Activated CD8-positive, alpha-beta memory T cell treated with anti-CD3 and anti-CD28 coated beads for 36 hours (primary cell): Measurements from ENCODE around the gene SNCB. TPM values are rescaled to one million over a fixed set of nuclear protein-coding genes. Genes with fewer than 3 reads are reported as not detected.
"Not testable (repeated sequence)": the region's sequence is repeated elsewhere in the genome, so short reads cannot be mapped to it uniquely, and the experiment has no call there.

Source experiments
- CTCF ChIA-PET: fragments of 350-600 bp; sonication (Branson Sonifier 250); formaldehyde crosslinking; loops from one replicate; lab custom pipeline; 2021; ENCODE audit warnings: antibody characterized with exemption; lab: Charles Lee
- POLR2A ChIA-PET: fragments of 350-600 bp; sonication (Branson Sonifier 250); formaldehyde crosslinking; loops from one replicate; lab custom pipeline; 2021; ENCODE audit warnings: antibody characterized with exemption; lab: Charles Lee
- total RNA-seq, 2 experiments: library from RNA; stranded (reverse); gene quantifications; one replicate each; pipeline ENCODE4 v1.2.3, GENCODE V29; 2021

SNCB gene
- total RNA-seq, 2 experiments from 2014 or later, result not detected

GRCh38 chr5:176616511-176616910 lies 13.8 kb downstream of the SNCB start:
- ChIA-PET CTCF (interaction anchor here (1.5 kb wide), 1 partner anchor 14 kb away, joined by 4 read pairs; the partner anchor contains the start of genes EIF4E1B and SNCB), POLR2A (no interaction called here)

DNA sequence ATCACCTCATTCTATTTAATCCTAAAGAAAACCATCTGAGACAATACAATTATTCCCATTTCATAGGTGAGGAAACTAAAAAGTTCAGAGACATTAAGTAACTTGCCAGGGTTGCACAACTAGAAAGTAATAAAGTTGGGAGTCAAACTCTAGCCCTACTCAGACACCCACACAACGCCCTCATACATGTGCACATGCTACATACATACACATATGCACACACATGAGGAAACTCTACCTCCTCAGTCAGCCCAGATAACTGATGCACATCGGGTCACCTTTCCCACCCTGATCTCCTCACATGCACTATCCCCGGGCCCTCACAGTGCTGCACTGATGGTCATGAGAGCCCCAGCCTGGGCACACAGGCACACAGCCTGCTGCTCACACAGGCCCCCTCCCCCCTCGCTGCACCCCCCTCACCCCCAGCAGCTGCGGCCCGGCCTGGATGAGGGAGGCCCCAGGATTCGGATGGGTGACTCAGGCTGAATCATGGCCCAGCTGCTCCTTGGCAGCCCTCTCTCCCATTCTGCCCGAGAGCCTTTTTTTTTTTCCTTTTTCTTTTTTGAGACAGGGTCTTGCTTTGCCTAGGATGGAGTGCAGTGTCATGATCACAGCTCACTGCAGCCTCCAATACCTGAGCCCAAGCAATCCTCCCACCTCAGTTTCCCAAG lies 15.4 kb downstream of the SNCB start:
- CTCF ChIA-PET, result no interaction called here
- POLR2A ChIA-PET, result no interaction called here

DNA sequence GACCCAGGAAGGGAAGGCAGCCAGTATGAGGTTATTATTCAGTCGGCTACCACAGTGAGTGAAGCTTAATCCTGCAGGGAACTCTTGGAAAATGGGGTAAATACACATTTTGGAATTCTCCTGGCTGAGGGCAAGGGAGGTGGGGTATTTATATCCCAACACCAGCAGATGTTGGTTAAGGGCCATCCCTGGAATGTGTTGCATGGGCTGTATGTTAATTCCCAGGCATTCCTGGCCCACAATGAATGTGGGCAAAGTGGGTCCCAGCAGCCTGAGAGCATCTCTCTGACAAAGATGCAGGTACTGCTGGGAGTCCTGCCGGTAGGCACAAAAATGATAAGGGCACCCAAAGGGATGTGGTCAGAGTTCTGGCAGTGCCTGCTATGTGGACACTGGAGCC lies 17.5 kb downstream of the SNCB start:
- POLR2A ChIA-PET, result no interaction called here
- CTCF ChIA-PET, result interaction anchor here (0.6 to 1.1 kb wide), 2 partner anchors 42 to 45 kb away, joined by 3 read pairs; no protein-coding TSS in a partner anchor

DNA sequence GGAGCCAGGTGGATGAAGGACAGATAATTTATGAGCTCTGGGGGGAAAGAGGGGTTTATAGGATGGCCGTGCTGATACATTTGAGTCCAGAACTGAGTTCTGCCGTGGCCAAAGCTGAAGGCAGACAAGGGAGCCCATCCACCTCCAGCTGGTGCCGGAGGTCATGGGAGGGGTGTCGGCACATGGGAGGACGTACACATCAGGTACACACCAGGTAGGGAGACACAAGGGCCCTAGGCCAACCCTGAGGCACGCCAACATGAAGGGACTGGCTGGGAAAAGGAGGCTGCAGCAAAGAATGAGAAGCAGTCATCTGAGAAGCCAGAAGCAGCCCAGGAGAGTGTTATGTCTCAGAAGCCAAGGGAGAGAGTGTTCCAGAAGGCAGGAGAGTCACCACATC lies 18.3 kb downstream of the SNCB start:
- POLR2A ChIA-PET, result no interaction called here
- CTCF ChIA-PET, result interaction anchor here (0.7 to 1.0 kb wide), 2 partner anchors 197 to 1070 kb away, joined by 3 read pairs; no protein-coding TSS in a partner anchor

DNA sequence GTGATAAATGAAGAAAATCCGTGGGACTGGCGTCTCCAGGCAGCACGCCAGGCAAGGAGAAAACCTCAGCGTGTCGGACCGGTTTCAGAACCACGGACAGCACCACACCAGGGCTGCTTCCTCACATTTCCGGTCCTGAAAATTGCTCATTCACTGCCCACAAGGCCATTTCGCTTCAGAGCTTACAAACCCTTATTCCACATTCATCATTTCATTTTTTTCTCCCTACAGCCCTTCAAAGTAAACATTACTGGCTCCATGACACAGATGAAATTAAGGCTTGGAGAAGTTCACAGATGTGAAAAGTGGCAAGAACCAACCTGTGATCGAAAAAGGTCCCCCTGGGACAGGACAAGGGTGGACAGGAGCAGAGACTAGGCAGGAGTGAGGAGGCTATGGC lies 18.9 kb downstream of the SNCB start:
- ChIA-PET CTCF (interaction anchor here (0.7 to 1.0 kb wide), 2 partner anchors 198 to 1070 kb away, joined by 3 read pairs; no protein-coding TSS in a partner anchor), POLR2A (no interaction called here)

- POLR2A ChIA-PET, result interaction anchor here (1.3 kb wide), 1 partner anchor 36 kb away, joined by 3 read pairs; no protein-coding TSS in a partner anchor
- CTCF ChIA-PET, result interaction anchor here (1.0 kb wide), 1 partner anchor 36 kb away, joined by 4 read pairs; no protein-coding TSS in a partner anchor
Measured at GRCh38 chr5:176610435-176610773, 19.9 kb downstream of the SNCB start.

GRCh38 chr5:176609724-176610434 lies 20.5 kb downstream of the SNCB start, which contains the start of gene GPRIN1:
Gene GPRIN1, minus strand, starts transcription at chr5:176610156. Its CDS starts 10,322 bp downstream, at chr5:176599834.
- ChIA-PET POLR2A (interaction anchor here (1.3 kb wide), 1 partner anchor 37 kb away, joined by 3 read pairs; no protein-coding TSS in a partner anchor), CTCF (interaction anchor here (1.0 kb wide), 1 partner anchor 37 kb away, joined by 4 read pairs; no protein-coding TSS in a partner anchor)

GRCh38 chr5:176608937-176609723 lies 21.2 kb downstream of the SNCB start:
- ChIA-PET CTCF (no interaction called here), POLR2A (interaction anchor here (1.3 kb wide), 1 partner anchor 37 kb away, joined by 3 read pairs; no protein-coding TSS in a partner anchor)

DNA sequence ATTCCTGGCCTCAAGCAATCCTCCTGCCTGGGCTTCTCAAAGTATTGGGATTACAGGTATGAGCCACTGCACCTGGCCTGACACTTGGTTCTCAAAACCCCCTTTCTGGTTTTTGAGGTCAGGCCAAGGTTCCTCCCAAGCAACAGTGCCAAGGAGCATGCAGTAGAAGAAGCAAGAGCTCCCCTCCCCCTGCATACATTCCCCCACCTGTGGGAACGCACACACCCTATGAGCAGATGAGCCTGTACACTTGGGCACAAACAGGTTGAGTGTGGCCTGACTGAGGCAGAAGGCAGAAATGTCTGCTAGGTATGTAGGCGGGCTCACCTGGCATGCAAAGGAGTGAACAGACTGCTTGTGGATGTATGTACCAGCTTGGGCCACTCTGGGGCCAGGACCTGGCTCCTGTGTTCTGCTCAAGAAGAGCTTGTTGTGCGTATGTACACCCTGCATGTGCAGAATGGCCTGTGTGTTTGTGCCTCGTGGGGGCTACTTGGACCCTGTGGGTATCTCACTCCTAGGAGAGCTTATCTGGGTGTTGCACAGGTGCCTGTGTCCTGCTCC lies 22.1 kb downstream of the SNCB start:
- ChIA-PET POLR2A (no interaction called here), CTCF (interaction anchor here (1.1 to 1.2 kb wide), 2 partner anchors 11 to 74 kb away, joined by 3 to 4 read pairs; no protein-coding TSS in a partner anchor)

DNA sequence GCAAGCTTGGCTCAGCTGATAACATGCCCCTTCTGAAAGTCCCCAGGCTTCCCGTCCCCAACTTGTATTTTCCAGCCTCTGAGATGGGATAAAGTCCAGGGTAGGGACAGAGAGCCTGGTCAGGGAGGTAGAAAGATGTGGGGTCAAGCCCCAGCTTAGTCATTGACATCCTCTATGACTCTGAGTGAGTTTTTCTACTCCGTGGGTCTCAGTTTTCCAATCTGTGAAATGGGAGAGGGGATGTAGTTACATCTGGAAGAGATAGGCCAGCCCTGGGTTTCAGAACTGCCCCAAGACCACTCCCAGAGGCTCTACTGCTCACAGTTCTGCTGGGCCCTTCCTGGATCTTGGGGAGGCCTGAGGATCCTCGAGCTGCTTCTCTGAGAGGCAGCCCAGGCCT lies 23.5 kb downstream of the SNCB start:
- ChIA-PET POLR2A (no interaction called here), CTCF (interaction anchor here (0.7 to 1.8 kb wide), 3 partner anchors 10 to 190 kb away, joined by 3 to 6 read pairs (median 4); no protein-coding TSS in a partner anchor)

GRCh38 chr5:176606032-176606431 lies 24.3 kb downstream of the SNCB start:
- POLR2A ChIA-PET, result interaction anchor here (0.6 kb wide), 1 partner anchor 177 kb away, joined by 11 read pairs; no protein-coding TSS in a partner anchor
- CTCF ChIA-PET, result interaction anchor here (0.7 to 1.8 kb wide), 2 partner anchors 9 to 189 kb away, joined by 3 to 6 read pairs; no protein-coding TSS in a partner anchor

DNA sequence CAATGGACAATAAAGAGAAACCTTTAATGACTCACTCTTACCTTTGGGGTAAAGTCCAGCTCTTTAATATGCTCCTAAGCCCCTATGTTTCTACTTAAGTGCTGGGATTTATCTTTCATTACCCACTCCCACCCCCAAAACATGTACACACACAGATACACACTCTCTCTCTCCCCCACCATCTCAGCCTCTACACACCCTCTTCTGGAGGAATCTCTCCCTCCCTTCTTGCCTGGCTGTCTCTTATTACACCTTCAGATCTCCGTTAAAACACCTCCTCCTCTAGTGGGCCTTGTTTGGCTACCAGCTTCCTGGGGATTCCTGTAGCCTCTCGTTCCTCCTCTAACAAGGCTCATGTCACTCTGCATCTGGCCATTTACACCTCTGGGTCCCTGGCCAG lies 27.2 kb downstream of the SNCB start:
- ChIA-PET CTCF (no interaction called here), POLR2A (no interaction called here)

DNA sequence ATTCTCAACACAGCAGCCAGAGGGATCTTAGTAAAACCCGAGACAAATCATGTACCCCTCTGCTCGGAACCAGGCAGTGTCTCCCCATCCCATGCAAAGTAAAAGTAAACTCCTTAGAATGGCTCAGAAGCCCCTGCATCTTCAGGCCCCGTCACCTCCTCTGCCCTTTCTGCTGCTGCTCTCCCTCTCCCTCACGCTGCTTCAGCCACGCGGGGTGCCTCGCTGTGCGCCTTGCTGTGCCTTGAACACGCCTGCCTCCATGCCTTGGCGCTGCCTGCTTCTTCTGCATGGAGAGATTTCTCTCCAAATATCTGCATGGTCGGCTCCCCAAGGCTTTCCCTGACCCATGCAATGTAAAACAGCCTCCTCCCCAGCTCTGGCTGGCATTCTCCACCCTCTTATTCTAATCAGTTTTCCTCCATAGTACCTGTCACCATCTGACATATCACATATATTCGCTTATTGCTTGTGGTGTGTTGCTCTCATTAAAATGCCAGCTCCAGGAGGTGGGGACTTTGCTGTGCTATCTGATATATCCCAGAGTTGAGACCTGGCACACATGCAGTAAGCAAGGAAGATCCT lies 28.3 kb downstream of the SNCB start:
- ChIA-PET POLR2A (no interaction called here), CTCF (no interaction called here)

DNA sequence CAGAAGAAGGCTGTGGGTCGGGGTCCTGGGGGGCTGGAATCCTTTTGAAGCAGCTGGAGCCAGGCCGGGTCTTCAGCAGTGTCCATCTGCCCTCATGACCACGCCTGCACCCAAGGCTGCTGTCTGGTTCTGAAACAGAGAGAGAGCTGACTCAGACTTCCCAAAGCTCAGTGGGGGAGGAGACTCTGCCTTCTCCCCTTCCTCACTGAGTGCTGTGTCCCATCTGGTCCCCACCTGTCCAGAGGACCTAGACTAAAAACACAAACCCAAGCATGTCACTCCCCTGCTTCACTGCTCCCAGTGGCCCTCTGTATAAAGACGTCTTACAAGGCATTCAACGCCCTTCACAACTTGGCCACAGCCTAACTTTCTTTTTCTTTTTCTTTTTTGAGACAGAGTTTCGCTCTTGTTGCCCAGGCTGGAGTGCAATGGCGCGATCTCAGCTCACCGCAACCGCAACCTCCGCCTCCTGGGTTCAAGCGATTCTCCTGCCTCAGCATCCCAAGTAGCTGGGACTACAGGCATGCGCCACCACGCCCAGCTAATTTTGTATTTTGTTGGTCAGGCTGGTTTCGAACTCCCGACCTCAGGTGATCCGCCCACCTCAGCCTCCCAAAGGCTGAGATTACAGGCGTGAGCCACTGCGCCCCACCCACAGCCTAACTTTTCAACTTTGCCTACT lies 30.4 kb downstream of the SNCB start:
- POLR2A ChIA-PET, result not testable (repeated sequence)
- CTCF ChIA-PET, result interaction anchor here (1.3 kb wide), 2 partner anchors 26 to 53 kb away, joined by 3 to 4 read pairs; no protein-coding TSS in a partner anchor

DNA sequence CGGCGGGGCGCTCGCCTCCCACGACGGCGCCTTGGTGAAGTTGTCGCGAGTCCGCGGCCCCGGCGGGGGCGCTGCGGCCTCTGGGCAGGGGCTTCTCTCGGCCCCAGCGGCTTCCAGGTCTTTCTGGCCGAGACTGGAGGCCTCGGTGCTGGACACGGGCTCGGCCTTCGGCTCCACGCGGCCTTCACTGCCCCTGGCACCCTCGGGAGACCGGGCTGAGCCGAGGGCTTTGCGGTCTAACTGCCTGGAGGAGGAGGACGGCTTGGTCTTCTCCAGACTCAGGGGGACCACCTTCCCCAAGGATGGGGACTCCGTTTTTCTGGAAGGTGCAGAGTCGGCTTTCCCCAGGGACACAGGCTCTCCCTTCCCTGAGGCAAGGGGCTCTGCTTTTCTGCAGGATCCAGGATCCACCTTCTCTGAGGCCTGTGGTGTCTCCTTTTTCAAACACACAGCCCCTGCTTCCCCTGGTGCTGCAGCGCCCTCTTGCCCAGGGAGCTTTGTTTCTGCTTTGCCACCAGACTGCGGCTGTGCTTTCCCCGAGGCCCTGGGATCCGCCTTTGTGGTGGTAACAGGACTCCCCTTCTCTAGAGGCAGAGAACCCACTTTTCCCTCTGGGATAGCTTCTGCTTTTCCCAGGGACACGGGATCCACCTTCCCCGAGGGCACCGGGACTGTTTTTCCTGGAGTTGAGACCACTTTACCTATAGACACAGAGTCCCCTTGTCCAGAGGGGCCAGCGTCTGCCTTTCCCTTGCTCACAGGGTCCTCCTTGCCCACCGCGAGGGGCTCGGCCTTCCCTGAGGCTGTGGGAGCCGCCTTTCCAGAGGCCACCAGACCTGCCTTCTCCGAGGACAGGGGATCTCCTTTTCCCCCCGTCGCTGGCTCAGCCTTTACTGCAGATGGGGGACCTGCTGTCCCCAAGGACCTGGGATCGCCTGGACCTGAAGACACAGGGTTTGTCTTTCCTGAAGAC lies 32.6 kb downstream of the SNCB start:
- POLR2A ChIA-PET, result no interaction called here
- CTCF ChIA-PET, result interaction anchor here (0.6 to 1.8 kb wide), 6 partner anchors 9 to 192 kb away, joined by 3 to 6 read pairs (median 3); no protein-coding TSS in a partner anchor

DNA sequence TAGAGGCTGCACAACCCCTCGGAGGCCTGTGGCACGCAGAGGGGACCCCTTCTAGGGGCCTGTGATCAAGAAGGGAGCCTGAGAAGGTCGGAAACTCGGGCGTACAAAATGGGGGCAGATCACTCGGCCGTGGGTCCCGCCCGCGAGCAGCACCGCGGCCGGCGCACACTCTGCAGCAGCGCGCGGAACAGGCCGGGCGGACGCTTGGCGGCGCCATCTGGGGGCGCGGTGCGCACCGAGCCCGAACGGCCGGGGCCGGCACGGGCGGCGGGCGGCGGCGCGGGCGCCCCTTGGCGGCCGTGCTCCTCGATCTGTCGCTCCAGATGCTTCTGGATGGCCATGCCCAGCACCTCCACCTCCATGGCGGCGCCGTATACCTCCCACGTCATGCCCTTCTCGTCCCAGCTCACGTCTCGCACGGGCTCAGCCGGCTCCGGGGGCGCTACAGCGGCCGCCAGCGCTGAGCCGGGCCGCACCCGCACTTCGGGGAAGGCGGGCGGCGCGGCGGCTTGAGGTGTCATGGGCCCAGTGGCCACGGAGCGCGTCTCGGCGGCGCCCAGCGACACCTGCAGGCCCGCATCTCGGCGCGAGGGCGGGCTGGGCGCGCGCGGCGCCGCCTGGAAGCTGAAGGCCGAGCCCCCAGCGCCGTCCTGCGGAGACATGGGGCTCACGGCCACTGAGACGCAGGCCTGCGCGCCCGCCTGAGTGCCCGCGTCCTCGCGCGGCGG lies 33.5 kb downstream of the SNCB start:
- CTCF ChIA-PET, result interaction anchor here (0.7 to 1.8 kb wide), 9 partner anchors 10 to 191 kb away, joined by 3 to 6 read pairs (median 3); partner anchors contain the start of gene RNF44
- POLR2A ChIA-PET, result interaction anchor here (0.6 to 0.9 kb wide), 4 partner anchors 11 to 362 kb away, joined by 3 to 6 read pairs (median 4); partner anchors contain the start of gene TSPAN17
